ENCODE results near the gene GTF3C2.
"Not testable (repeated sequence)": the region's sequence is repeated elsewhere in the genome, so short reads cannot be mapped to it uniquely, and the experiment has no call there.

Gene GTF3C2

DNA sequence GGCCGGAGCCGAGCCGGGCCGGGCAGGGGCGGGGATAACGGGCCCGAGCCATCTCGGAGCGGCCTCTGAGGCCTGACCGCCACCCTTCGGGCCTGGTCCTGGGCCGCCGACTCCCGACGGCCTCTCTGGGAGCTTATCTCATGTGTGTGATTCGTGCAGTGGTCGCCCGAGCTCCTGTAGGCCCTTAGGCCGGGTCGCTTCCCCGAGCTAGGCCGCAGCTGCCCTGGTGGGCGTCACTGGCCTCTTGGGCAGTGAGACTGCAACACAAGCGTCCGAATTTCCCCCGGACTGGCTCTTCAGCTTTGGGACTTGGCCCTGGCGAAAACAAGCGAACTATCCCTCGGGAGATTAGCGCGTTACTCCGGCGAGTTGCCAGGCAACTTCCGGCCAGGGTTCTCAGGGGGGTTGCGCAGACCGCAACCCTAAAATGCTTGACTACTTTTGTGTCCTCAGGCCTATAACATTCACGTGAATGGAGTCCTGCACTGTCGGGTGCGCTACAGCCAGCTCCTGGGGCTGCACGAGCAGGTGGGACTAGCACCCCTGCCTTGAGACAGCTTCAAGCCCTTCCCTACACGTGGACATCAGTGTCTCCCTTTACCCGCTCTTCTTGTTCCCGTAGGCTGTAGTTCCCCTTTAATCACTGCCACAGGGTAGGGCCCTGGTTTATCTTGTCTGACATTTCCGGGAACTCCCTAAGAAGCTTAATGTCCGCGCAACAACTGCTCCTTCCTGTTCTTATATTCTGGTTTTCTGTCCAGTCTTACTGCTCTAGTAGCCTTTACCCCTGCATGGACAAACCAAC lies 14.5 kb upstream of the GTF3C2 start:
- DNase-seq = no peak

GRCh38 chr2:27370026-27370815 lies 13.7 kb upstream of the GTF3C2 start, which contains the start of the genes EIF2B4 and SNX17:
Gene EIF2B4 (minus strand): TSS chr2:27370338. CDS start chr2:27370314, 24 bp downstream.
Gene SNX17 (plus strand): TSS chr2:27370616. CDS start chr2:27370744, 128 bp downstream.
- peak; percentile 86 for DNase-seq

DNA sequence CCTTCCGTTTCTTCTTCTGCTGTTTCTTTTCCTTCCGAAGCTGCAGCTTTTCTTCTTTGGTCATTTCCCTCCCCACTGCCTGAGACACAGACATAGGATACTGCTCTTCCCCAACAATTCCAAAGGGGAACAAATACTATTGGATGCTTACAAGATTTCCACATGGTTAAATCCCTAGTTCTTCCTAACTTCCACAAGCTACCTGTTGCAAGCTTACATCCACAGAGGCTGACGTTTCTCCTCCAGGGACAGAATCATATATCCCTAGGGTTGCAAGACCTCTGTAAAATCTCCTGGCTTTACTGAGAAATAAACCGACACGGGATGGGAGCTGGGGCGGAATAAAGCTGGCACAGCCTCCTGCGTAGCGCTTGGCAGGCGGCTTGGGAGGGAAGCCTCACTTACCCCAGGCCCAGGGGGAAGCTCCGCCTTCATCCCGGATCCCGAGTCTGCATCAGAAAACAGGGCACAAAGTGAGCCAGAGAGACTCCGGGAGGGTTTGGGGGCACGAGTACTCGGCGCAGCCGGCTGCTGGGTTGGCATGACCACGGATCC lies 13.0 kb upstream of the GTF3C2 start:
- DNase-seq = peak; percentile 68

DNA sequence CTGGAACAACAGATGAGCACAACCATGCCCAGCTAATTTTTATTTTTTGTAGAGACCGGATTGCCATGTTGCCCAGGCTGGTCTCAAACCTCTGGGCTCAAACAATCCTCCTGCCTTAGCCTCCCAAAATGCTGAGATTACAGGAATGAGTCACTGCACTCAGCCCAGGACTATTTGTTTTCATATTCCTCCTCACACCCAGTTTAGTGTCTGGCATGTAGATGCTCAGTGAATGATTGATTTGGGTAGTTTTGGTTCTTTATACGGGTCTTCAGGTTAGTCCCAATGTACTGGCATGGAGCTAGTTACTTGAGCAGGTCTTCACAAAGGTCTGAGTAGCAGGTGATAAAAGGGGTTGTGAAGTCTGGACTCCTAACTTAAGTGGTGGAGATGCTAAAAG lies 7.4 kb upstream of the GTF3C2 start:
- DNase-seq = no peak

DNA sequence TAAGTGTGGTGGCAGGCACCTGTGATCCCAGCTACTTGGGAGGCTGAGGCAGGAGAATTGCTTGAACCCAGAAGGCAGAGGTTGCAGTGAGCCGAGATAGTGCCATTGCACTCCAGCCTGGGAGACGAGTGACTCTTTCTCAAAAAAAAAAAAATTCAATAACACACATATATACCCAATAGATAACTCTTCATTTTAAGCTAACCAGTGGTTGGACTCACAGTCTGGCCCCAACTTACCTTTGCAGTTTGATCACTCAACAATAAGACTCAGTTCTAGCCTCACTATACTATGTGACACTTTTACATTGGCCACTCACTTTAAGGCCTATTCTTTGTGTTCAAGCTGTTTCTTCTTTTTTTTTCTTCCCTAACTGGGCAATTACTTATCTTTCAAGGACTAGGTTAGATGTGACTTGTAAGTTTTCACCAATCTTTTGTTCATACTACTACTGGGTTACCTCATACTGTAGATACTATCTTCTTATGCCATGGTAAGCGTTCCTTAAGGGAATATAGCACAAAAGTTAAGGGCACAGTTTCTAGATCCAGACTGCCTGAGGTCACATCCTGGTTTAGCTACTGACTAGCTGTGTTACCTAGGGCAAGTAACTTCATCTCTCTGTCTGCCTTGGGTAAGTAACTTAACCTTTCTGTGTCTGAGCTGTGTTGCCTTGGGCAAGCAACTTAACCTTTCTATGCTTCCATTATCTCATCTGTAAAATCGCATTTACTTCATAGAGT lies 6.3 kb upstream of the GTF3C2 start:
- DNase-seq = no peak

- DNase-seq = no peak
Observed at GRCh38 chr2:27356056-27356381, 545 bp downstream of the GTF3C2 start.

DNA sequence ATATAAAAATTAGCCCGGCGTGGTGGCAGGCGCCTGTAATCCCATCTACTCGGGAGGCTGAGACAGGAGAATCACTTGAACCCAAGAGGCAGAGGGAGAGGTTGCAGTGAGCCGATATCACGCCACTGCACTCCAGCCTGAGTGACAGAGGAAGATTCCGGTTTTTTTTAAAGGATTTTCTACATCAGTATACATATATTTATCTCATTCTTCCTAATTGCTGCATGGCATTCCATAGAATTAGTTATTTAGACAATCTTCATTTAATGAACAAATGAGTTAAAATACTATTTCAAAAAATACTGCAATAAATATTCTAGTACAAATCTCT lies 2.0 kb downstream of the GTF3C2 start:
- no peak for DNase-seq

GRCh38 chr2:27353762-27354596 lies 2.6 kb downstream of the GTF3C2 start:
- DNase-seq = no peak

GRCh38 chr2:27353386-27353761 lies 3.2 kb downstream of the GTF3C2 start:
- DNase-seq = not testable (repeated sequence)

- DNase-seq = no peak
Observed at GRCh38 chr2:27351802-27352598, 4.6 kb downstream of the GTF3C2 start.

DNA sequence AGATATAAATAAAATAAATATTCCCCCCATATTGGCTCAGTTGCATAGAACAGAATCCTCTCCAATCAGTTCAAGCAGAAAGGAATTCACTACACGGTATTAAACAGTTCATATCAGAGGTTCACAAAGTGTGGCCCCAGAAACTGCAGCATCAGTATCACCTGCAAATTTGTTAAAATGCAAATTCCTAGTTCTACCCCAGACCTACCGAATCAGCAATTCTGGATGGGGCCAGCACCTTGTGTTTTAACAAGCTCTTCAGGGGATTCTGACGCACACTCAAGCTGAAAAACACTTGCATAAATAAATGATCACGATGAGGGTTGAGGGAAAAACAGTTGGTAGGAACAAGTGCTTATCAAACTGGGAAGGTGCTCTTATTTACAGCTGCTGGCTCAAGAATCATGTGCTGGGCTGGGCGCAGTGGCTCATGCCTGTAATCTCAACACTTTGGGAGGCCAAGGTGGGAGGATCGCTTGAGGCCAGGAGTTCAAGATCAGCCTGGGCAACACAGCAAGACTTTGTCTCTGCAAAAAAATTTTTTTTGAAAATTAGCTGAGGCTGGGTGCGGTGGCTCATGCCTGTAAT lies 6.4 kb downstream of the GTF3C2 start:
- DNase-seq = no peak

DNA sequence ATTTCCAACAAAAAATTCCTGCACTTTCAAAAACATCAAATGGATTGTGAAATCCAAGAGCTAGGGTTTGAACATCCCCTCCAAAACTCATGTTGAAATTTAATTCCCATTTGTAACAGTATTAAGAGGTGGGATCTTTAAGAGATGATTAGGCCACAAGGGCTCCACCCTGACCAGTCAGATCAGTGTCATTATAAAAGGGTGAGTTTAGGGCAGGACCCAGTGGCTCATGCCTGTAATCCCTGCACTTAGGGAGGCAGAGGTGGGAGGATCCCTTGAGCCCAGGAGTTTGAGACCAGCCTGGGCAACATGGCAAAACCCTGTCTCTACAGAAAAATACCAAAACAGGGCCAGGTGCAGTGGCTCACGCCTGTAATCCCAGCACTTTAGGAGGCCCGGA lies 8.9 kb downstream of the GTF3C2 start:
- no peak for DNase-seq

DNA sequence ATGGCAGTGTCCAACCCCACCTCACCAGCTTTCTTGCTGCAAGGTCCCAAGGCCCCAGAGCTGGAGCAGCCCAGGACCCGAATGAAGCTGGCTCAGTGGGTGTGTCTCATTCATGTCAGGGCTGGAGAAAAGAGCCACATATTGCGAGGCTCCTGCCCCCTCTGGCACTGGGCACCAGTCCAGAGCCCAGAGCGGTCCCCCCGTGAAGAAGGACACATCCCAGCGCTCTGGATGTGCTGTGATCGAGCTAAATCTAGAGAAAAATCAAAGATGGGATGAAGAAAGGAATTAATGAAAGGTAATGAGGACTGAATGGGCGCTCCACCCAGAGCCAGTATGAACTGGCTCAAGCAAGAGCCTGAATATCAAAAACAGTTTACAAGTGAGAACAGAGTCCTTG lies 20.4 kb downstream of the GTF3C2 start:
- DNase-seq = no peak

DNA sequence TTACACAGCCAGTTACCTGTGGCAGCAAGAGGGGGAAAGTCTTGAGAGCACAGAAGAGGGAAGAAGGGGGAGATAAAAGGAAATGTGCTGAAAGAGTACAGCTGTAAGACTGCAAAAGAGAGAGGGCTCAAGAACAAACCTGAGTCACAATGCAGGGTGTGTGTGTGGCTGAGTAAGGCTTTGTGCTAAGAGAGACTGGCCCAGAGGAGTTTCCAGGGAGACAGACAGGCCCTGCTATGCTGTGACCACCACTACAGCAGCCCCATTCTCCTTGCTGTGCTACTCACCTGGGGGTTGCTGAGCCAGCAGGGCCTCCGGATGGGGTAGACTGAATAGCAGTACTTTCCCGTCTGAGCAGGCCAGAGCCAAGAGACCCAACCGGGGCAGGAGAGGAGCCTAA lies 21.3 kb downstream of the GTF3C2 start:
- no peak for DNase-seq

DNA sequence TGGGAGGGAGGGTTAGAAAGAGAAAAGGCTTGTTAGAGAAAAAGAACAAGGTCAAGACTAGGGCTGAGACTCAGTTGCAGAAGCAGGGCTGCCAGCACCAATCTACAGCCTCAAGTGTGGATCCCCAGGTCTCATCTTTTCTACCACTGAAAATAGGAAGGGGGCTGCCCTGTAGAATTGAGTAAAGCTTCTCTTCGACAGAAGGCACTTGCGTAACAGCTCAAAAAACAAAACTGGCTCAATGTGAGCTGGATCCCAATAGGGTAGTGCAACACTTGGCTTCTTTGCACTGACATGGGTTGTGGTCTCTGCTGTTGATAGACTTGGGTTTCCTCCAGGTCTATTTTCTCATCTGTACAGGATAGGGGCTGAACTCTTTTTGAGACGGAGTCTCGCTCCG lies 31.8 kb downstream of the GTF3C2 start:
- DNase-seq = no peak

- DNase-seq = no peak
Observed at GRCh38 chr2:27323596-27324285, 32.8 kb downstream of the GTF3C2 start.

- DNase-seq = peak; percentile 86
Observed at GRCh38 chr2:27322766-27323595, 33.6 kb downstream of the GTF3C2 start, which contains the start of gene MPV17. Gene MPV17 (minus strand): TSS chr2:27323097. CDS start chr2:27322517, 580 bp downstream.

GRCh38 chr2:27322301-27322765 lies 34.2 kb downstream of the GTF3C2 start:
- DNase-seq = no peak

- DNase-seq = peak; percentile 81
Observed at GRCh38 chr2:27320958-27321543, 35.5 kb downstream of the GTF3C2 start.
